SJCRH30 (cell line): ENCODE results near the gene THAP8. TPM values are rescaled to one million over a fixed set of nuclear protein-coding genes. Genes with fewer than 3 reads are reported as not detected.

Experiments used
- DNase-seq, 2 experiments: peaks; one replicate each; pipeline ENCODE4 v3.0.0-alpha.2; 2015 to 2020
- H3K27ac ChIP-seq: fragments of 250-450 bp; sonication (Bioruptor Pico); 2 replicates; pipeline ENCODE4 v1.5.1; 2020; ENCODE audit warnings: mild to moderate bottlenecking, moderate library complexity
- H3K27me3 ChIP-seq: fragments of 250-450 bp; sonication (Bioruptor Pico); 2 replicates; pipeline ENCODE4 v1.5.1; 2020; ENCODE audit warnings: mild to moderate bottlenecking, moderate library complexity
- H3K36me3 ChIP-seq: fragments of 250-450 bp; sonication (Bioruptor Pico); 2 replicates; pipeline ENCODE4 v1.5.1; 2020; ENCODE audit warnings: mild to moderate bottlenecking, moderate library complexity
- H3K4me1 ChIP-seq: fragments of 250-450 bp; sonication (Bioruptor Pico); 2 replicates; pipeline ENCODE4 v1.5.1; 2020; ENCODE audit warnings: mild to moderate bottlenecking, moderate library complexity
- H3K4me3 ChIP-seq: fragments of 250-450 bp; sonication (Bioruptor Pico); 2 replicates; pipeline ENCODE4 v1.5.1; 2020; ENCODE audit warnings: mild to moderate bottlenecking, moderate library complexity
- H3K9me3 ChIP-seq: fragments of 250-450 bp; sonication (Bioruptor Pico); replicated peaks from 2 replicates; pipeline ENCODE4 v1.5.1; 2020; ENCODE audit warnings: mild to moderate bottlenecking, moderate library complexity
- total RNA-seq: library from RNA; depleted of rRNA; stranded (reverse); fragments of >200 nt; shearing (Covaris generic); gene quantifications from 2 replicates; pipeline ENCODE4 v1.2.3, GENCODE V29; 2014

The THAP8 gene
- total RNA-seq, 1 experiment from 2014 or later = 3.9 TPM

- H3K27ac ChIP-seq = no peak overlapping the region
- H3K27me3 ChIP-seq = no peaks in the 10 kb centered on the region
- no peaks in the 10 kb centered on the region for H3K9me3 ChIP-seq
- H3K36me3 ChIP-seq = peaks cover 5% of the 10 kb centered on the region; the same call in 1 of the 2 replicates
- no peak for DNase-seq
- H3K4me1 ChIP-seq = no peaks in the 10 kb centered on the region
- H3K4me3 ChIP-seq = no peak overlapping the region
These were observed 25.6 kb downstream of the THAP8 start for GRCh38 chr19:36028313-36029041.

DNA sequence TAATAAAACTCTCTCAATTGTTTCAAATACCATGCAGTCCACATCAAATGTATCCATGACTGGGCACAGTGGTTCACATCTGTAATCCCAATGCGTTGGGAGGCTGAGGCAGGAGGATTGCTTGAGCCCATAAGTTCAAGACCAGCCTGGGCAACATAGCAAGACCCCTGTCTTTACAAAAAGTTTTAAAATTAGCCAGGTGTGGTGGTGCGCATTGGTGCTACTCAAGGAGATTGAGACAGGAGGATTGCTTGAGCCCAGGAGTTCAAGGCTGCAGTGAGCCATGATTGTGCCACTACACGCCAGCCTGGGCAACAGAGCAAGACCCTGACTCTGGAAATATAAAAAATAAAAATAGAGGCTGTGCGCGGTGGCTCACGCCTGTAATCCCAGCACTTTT, 26.4 kb downstream of the THAP8 start:
- Histone ChIP-seq H3K27me3 (no peaks in the 10 kb centered on the region), H3K9me3 (no peaks in the 10 kb centered on the region), H3K4me1 (no peaks in the 10 kb centered on the region), H3K36me3 (peaks cover 5% of the 10 kb centered on the region; the same call in 1 of the 2 replicates), H3K27ac (no peak overlapping the region), H3K4me3 (no peak overlapping the region)
- no peak for DNase-seq

DNA sequence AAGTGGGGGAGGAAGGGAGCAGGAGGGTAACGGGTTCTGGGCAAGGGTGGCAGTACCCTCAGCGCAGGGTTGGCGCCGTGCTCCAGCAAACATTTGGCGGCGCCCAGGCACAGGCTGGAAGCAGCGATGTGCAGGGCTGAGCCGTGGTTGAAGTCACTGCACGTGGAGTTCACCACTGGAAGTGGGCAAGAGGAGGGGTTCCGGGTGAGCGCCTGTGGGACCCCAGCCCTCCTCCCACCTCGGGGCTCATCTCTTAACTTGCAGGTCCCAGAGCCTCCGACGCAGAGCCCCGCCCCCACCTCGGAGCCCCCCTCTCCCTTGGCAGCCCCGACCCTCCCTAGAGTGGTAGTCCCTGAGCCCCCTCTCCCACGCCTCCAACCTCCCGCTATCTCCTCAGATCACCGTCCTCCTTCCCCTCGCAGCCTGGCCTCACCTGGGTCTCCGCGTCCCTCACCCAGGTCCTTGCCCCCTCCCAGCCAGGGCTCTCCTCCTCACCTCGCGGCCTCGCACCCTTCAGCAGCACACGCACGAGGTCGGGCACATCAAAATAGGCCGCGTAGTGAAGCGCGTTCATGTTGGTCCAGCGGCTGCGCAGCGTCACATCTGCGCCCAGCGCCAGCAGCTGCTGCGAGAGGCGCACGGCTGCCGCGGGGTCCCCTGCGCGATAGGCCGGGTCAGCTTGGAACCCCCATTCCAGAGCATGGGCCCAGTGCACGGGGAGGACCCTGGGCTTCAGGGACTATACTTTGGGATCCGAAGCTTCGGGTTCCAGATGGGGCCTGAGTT, 27.8 kb downstream of the THAP8 start:
- Histone ChIP-seq H3K4me1 (no peaks in the 10 kb centered on the region), H3K4me3 (no peak overlapping the region), H3K27me3 (no peaks in the 10 kb centered on the region), H3K36me3 (peaks cover 8% of the 10 kb centered on the region), H3K27ac (no peak overlapping the region), H3K9me3 (no peaks in the 10 kb centered on the region)
- DNase-seq = no peak

GRCh38 chr19:36025541-36025940, 28.5 kb downstream of the THAP8 start:
- H3K27me3 ChIP-seq = no peaks in the 10 kb centered on the region
- H3K27ac ChIP-seq = no peak overlapping the region
- H3K36me3 ChIP-seq = peaks cover 8% of the 10 kb centered on the region
- H3K9me3 ChIP-seq = no peaks in the 10 kb centered on the region
- DNase-seq = no peak
- no peak overlapping the region for H3K4me3 ChIP-seq
- no peaks in the 10 kb centered on the region for H3K4me1 ChIP-seq

DNA sequence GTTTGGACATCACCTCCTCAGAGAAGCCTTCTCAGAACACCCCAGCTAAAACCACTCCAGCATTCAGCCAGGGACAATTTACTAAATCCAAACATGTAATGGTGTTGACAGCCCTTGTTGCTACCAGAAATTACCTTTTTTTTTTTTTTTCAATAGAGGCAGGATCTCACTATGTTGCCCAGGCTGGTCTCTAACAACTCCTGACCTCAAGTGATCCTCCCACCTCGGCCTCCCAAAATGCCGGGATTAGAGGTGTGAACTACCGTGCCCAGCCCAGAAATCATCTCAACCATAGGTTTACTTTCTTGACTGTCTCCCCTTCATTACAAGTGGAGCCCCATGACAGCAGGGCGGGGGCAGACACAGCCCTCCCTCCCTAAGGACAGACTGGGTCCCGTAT, 30.7 kb downstream of the THAP8 start:
- H3K27ac ChIP-seq = no peak overlapping the region
- no peak overlapping the region for H3K4me3 ChIP-seq
- H3K27me3 ChIP-seq = no peaks in the 10 kb centered on the region
- H3K4me1 ChIP-seq = no peaks in the 10 kb centered on the region
- DNase-seq = no peak
- no peaks in the 10 kb centered on the region for H3K9me3 ChIP-seq
- H3K36me3 ChIP-seq = peaks cover 8% of the 10 kb centered on the region

- H3K36me3 ChIP-seq = peaks cover 3% of the 10 kb centered on the region
- H3K9me3 ChIP-seq = no peaks in the 10 kb centered on the region
- no peak overlapping the region for H3K27ac ChIP-seq
- H3K4me1 ChIP-seq = peaks cover 3% of the 10 kb centered on the region; the same call in 1 of the 2 replicates
- no peak for DNase-seq
- no peaks in the 10 kb centered on the region for H3K27me3 ChIP-seq
- H3K4me3 ChIP-seq = no peak overlapping the region
These were observed 34.9 kb downstream of the THAP8 start for GRCh38 chr19:36019061-36019670.

DNA sequence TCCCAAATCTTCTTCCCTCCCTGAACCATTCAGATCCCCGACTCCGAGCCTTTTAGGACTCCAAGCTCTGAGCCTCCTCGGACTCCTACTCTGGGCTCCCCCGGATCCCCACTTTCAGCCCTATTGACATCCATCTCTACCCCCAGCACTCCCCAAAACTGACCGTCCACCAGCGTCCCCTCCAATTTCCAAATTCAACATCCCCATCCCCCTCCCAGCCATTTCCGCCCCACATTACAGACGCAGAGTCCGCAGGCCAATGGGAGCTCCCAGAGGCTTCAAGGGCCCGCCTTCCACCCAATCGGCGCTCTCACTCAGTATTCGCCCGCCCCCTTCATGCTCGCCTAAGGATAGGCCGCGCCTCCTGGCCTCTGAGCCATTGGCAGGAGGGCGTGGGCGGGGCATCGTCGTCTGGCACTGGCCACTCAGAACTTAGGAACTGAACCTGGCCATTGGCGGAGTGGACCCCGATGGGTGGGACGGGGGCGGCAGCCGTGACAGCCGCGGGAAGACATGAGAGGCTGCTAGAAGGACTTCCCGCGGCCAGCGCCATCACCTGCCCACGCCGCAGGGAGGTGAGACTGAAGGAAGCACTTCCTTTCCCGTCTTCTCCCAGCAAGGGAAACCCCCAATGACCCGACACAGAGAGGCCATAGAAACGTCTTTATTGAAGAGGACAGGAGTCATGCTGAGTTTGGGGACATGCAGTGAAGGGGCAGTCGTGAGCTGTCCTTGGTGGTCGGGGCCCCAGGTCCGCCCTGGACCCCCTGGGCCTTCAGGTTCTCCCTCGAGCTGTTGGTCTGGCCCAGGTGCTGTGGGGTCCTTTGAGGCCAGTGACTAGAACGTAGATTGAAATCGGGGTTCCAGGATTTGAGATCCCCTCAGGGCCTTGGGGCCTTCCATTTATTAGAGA, 39.8 kb downstream of the THAP8 start, which contains the start of gene ALKBH6:
ALKBH6 (minus strand) TSS at position 202 of the 913 bp plus-strand sequence. CDS start 816 bp downstream, outside the sequence.
- Histone ChIP-seq H3K36me3 (no peaks in the 10 kb centered on the region), H3K27ac (peak within 1 kb of the TSS; percentile 36)
- DNase-seq = peak; percentile 100

GRCh38 chr19:36013280-36014011, 40.6 kb downstream of the THAP8 start:
- peaks cover 3% of the 10 kb centered on the region; the same call in 1 of the 2 replicates for H3K4me1 ChIP-seq
- no peaks in the 10 kb centered on the region for H3K9me3 ChIP-seq
- no peak for DNase-seq
- H3K4me3 ChIP-seq = peak overlapping the region; percentile 67
- no peaks in the 10 kb centered on the region for H3K27me3 ChIP-seq
- no peaks in the 10 kb centered on the region for H3K36me3 ChIP-seq
- peak overlapping the region; percentile 36 for H3K27ac ChIP-seq

More for the DNA sequence above, 39.8 kb downstream of the THAP8 start, which contains the start of gene ALKBH6:
- no peaks in the 10 kb centered on the region for H3K9me3 ChIP-seq
- H3K4me3 ChIP-seq = peak within 1 kb of the TSS; percentile 67
- peaks cover 3% of the 10 kb centered on the region; the same call in 1 of the 2 replicates for H3K4me1 ChIP-seq
- no peaks in the 10 kb centered on the region for H3K27me3 ChIP-seq

DNA sequence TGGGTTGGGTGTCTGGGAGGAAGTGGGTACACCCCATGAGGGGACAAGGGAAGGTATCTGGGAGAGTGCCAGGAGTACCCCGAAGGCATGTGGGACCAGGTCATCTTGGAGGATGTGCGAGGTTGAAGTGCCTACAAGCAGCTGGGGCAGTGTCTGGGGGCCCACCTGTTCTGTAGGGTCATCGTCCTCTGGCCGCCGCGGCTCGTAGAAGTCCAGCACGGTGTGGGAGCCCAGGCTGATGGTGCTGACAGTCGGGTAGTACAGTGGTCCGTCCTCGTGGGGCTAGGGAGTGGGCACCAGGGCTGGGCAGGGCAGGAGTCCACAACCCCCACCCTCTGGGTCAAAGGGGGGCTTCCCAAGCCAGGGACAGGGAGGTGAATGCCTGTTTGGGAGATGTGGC, 43.7 kb downstream of the THAP8 start:
- Histone ChIP-seq H3K4me3 (no peak overlapping the region), H3K27me3 (no peaks in the 10 kb centered on the region), H3K4me1 (peaks cover 3% of the 10 kb centered on the region; the same call in 1 of the 2 replicates), H3K9me3 (no peaks in the 10 kb centered on the region), H3K27ac (no peak overlapping the region), H3K36me3 (no peaks in the 10 kb centered on the region)
- no peak for DNase-seq

DNA sequence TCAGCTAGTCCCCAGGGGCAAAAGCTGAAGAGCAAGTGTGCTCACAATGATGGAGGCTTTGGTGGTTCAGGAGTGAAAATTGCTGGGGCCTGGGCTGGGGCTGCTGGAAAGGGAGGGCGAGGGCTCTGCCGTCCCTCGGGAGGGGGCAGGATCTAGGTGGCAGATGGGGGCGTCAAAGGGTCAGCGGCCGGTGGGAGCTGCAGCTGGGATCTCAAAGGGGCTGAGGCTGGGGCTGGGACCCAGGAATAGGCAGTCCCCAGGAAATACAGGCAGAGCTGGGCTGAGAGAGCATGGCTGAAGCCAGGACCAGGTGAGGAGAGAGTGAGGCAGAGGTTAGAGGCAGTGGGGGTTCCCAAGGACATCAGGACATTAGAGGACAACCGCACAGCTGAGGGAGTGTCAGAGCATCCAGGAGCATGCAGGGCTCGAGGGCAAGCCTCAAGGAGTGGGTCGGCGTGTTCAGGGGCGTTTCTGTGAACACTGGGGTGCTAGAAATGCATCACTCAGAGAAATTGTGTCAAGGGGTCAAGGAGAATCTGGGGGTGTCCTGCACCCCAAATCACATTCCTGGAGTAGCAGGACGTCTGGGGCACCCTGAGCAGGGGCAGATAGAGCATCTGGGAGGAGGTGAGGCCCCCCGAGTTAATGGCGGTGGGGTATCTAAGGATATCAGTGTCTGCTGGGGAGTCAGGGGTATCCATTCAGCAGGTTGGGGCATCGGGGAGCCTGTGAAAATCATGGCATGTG, 44.3 kb downstream of the THAP8 start:
- Histone ChIP-seq H3K9me3 (no peaks in the 10 kb centered on the region), H3K4me1 (no peaks in the 10 kb centered on the region), H3K4me3 (no peak overlapping the region), H3K36me3 (no peaks in the 10 kb centered on the region), H3K27me3 (no peaks in the 10 kb centered on the region), H3K27ac (no peak overlapping the region)
- no peak for DNase-seq

- H3K4me1 ChIP-seq = no peaks in the 10 kb centered on the region
- no peak for DNase-seq
- no peak overlapping the region for H3K4me3 ChIP-seq
- no peaks in the 10 kb centered on the region for H3K36me3 ChIP-seq
- no peaks in the 10 kb centered on the region for H3K9me3 ChIP-seq
- H3K27ac ChIP-seq = no peak overlapping the region
- H3K27me3 ChIP-seq = no peaks in the 10 kb centered on the region
These were observed 44.9 kb downstream of the THAP8 start for GRCh38 chr19:36009220-36009619.

- Histone ChIP-seq H3K27me3 (no peaks in the 10 kb centered on the region), H3K9me3 (no peaks in the 10 kb centered on the region), H3K4me3 (no peak within 1 kb of the TSS), H3K27ac (no peak within 1 kb of the TSS), H3K4me1 (no peaks in the 10 kb centered on the region), H3K36me3 (no peaks in the 10 kb centered on the region)
- DNase-seq = no peak
These were observed 45.6 kb downstream of the THAP8 start, which contains the start of gene SYNE4 for GRCh38 chr19:36008336-36008978. Gene SYNE4 (minus strand): TSS chr19:36008813. CDS start chr19:36008681, 132 bp downstream.
